ENCODE data around the gene ABCE1.

Gene ABCE1

DNA sequence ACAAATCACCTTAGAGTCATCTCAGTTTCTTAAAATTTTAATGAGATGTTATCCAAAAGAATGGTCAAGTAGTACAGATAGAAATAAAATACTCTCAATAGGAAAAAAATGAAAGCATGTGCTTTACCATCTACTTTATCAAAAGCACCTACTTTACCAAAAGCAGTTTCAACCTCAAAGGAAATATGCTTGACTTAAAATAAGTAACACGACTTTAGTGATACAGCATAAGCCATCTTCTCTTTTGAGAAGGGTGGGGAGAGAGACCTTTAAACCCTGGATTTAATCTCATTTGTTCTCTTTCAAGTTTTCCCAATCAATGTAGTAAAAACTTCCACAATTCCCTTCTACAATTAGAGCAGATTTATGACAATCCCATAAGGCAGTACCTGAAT lies 55.8 kb downstream of the ABCE1 start:
- Histone ChIP-seq H3K9me3 (ENCODE audit: control insufficient read depth in 2 of 2, low read length in 2 of 2) (no peaks in the 10 kb centered on the region), H3K4me1 (ENCODE audit: control insufficient read depth, insufficient read depth, low read length) (no peaks in the 10 kb centered on the region), H3K27me3 (ENCODE audit: control insufficient read depth in 1 of 2, insufficient read depth in 2 of 2, low read length in 2 of 2) (no peaks in the 10 kb centered on the region), H3K27ac (ENCODE audit: low read length) (no peak overlapping the region), H3K4me3 (ENCODE audit: low read length in 2 of 2) (no peak overlapping the region), H3K9ac (ENCODE audit: low read length in 2 of 2) (no peak overlapping the region), H3K36me3 (ENCODE audit: control insufficient read depth in 2 of 2, insufficient read depth in 2 of 2, low read length in 2 of 2) (peaks cover 7 to 27% of the 10 kb centered on the region in 2 donors)

DNA sequence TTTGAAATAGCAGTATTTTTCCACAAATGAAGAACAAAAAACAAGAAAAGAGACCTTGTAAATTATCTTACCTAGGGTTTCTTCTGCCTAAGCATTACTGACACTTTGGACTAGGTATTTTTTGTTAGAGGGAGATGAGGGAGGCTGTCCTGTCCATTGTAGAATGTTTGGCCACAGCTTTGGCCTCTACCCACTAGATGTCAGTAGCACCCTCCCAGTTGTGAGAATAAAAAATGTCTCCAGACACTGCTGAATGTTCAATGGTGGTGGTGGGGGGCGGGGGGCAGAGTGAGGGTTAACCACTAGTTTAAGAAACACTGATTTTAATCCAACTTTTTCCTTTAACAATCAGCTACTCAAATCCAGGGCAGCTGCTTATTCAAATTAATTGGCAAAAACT lies 56.5 kb downstream of the ABCE1 start:
- H3K27ac ChIP-seq (ENCODE audit: low read length) = no peak overlapping the region
- H3K4me1 ChIP-seq (ENCODE audit: control insufficient read depth, insufficient read depth, low read length) = no peaks in the 10 kb centered on the region
- no peak overlapping the region for H3K9ac ChIP-seq (ENCODE audit: low read length in 2 of 2)
- H3K36me3 ChIP-seq (ENCODE audit: control insufficient read depth in 2 of 2, insufficient read depth in 2 of 2, low read length in 2 of 2) = peaks cover under 1 to 20% of the 10 kb centered on the region in 2 donors
- H3K27me3 ChIP-seq (ENCODE audit: control insufficient read depth in 1 of 2, insufficient read depth in 2 of 2, low read length in 2 of 2) = no peaks in the 10 kb centered on the region
- no peaks in the 10 kb centered on the region for H3K9me3 ChIP-seq (ENCODE audit: control insufficient read depth in 2 of 2, low read length in 2 of 2)
- no peak overlapping the region for H3K4me3 ChIP-seq (ENCODE audit: low read length in 2 of 2)

DNA sequence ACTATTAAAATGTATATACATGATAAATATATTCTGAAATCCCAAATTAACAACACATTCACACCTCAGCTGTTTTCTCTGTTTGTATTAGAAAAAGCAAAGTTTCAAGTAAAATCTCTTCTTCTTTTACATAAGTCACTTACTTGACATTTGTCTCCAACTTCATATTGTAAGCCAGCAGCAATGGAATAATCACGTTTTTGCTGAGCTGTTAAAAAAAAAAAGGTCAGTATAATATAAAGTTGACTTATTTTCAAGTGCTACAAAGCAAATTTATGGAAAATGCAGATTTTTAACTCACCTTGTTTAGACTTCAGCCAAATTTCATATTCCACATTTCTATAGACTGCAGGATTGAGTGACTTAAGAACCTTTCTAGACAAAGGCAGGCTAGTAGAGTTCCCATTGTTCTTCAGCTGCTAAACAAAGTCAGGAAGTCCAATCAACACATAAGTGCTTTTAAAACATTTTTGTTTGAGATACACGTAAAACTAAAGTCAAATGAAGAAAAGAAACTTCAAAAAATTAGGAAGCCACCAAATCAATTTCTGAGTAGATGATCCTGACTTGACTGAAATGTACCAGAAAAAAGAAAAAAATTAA lies 57.3 kb downstream of the ABCE1 start:
- Histone ChIP-seq H3K9ac (ENCODE audit: low read length in 2 of 2) (no peak overlapping the region), H3K36me3 (ENCODE audit: control insufficient read depth in 2 of 2, insufficient read depth in 2 of 2, low read length in 2 of 2) (peaks cover 0 to 20% of the 10 kb centered on the region in 2 donors), H3K27me3 (ENCODE audit: control insufficient read depth in 1 of 2, insufficient read depth in 2 of 2, low read length in 2 of 2) (no peaks in the 10 kb centered on the region), H3K4me1 (ENCODE audit: control insufficient read depth, insufficient read depth, low read length) (no peaks in the 10 kb centered on the region), H3K4me3 (ENCODE audit: low read length in 2 of 2) (no peak overlapping the region), H3K9me3 (ENCODE audit: control insufficient read depth in 2 of 2, low read length in 2 of 2) (no peaks in the 10 kb centered on the region), H3K27ac (ENCODE audit: low read length) (no peak overlapping the region)

DNA sequence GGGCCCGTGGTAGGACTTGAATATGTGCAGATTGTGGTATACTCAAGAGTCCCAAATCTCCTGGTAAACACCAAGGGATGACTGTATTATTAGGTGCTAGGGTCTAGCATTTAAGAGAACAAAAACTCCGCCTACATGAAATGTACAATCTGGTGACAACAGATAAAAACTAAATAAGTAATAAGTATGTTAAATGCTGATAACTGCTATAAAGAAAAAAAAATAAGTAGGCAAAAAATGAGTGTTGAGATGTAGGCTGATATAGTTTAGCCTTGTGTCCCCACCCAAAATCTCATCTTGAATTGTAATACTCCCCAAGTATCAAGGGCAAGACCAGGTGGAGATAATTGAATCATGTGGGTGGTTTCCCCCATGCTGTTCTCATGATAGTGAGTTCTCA lies 58.9 kb downstream of the ABCE1 start:
- Histone ChIP-seq H3K9me3 (ENCODE audit: control insufficient read depth in 2 of 2, low read length in 2 of 2) (no peaks in the 10 kb centered on the region), H3K36me3 (ENCODE audit: control insufficient read depth in 2 of 2, insufficient read depth in 2 of 2, low read length in 2 of 2) (peaks cover 9 to 29% of the 10 kb centered on the region in 2 donors), H3K27me3 (ENCODE audit: control insufficient read depth in 1 of 2, insufficient read depth in 2 of 2, low read length in 2 of 2) (no peaks in the 10 kb centered on the region)

DNA sequence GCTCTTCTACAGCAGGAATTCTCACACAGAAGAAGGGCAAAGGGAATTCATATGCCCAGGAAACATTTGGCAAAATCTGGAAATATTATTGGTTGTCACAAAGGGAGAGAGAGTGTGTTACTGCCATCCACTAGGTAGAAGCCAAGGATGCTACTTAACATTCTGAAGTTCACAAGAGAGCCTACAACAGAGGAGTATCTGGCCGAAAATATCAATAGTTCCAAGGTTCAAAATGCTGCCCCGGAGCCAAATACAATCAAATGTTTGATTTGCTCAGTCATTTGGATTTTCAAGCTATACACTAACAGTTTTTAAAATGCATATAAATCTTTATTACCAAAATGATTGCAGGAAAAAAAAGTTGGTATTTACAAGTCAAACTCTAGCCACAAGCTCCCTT lies 63.4 kb downstream of the ABCE1 start:
- no peaks in the 10 kb centered on the region for H3K9me3 ChIP-seq (ENCODE audit: control insufficient read depth in 2 of 2, low read length in 2 of 2)
- no peak overlapping the region for H3K4me3 ChIP-seq (ENCODE audit: low read length in 2 of 2)
- no peak overlapping the region for H3K27ac ChIP-seq (ENCODE audit: low read length)
- H3K9ac ChIP-seq (ENCODE audit: low read length in 2 of 2) = no peak overlapping the region
- H3K4me1 ChIP-seq (ENCODE audit: control insufficient read depth, insufficient read depth, low read length) = no peaks in the 10 kb centered on the region
- peaks cover 9 to 24% of the 10 kb centered on the region in 2 donors for H3K36me3 ChIP-seq (ENCODE audit: control insufficient read depth in 2 of 2, insufficient read depth in 2 of 2, low read length in 2 of 2)
- no peaks in the 10 kb centered on the region for H3K27me3 ChIP-seq (ENCODE audit: control insufficient read depth in 1 of 2, insufficient read depth in 2 of 2, low read length in 2 of 2)

More for the DNA sequence above, 58.9 kb downstream of the ABCE1 start:
- no peaks in the 10 kb centered on the region for H3K4me1 ChIP-seq (ENCODE audit: control insufficient read depth, insufficient read depth, low read length)
- no peak overlapping the region for H3K9ac ChIP-seq (ENCODE audit: low read length in 2 of 2)
- no peak overlapping the region for H3K27ac ChIP-seq (ENCODE audit: low read length)
- H3K4me3 ChIP-seq (ENCODE audit: low read length in 2 of 2) = no peak overlapping the region

DNA sequence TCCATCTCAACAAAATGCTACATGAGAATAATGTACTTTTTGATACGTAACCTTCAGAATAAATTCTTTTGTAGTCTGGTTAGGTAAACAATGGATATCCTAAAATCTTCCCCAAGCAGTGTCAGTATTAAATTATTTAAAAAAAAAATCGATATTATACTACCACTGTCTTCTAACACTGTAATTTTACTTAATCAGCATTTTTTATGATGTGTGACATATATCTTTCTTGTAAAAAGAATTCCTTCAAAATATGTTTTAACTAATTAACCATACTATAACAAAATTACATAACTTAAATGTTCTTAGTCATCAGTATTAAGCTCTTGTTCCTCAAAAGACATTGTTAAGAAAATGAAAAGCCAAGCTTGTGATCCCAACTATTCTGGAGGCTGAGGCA lies 69.8 kb downstream of the ABCE1 start:
- no peaks in the 10 kb centered on the region for H3K9me3 ChIP-seq (ENCODE audit: control insufficient read depth in 2 of 2, low read length in 2 of 2)
- H3K9ac ChIP-seq (ENCODE audit: low read length in 2 of 2) = no peak overlapping the region
- peaks cover 7 to 16% of the 10 kb centered on the region in 2 donors for H3K36me3 ChIP-seq (ENCODE audit: control insufficient read depth in 2 of 2, insufficient read depth in 2 of 2, low read length in 2 of 2)
- no peaks in the 10 kb centered on the region for H3K4me1 ChIP-seq (ENCODE audit: control insufficient read depth, insufficient read depth, low read length)
- H3K27me3 ChIP-seq (ENCODE audit: control insufficient read depth in 1 of 2, insufficient read depth in 2 of 2, low read length in 2 of 2) = no peaks in the 10 kb centered on the region
- no peak overlapping the region for H3K4me3 ChIP-seq (ENCODE audit: low read length in 2 of 2)
- no peak overlapping the region for H3K27ac ChIP-seq (ENCODE audit: low read length)

DNA sequence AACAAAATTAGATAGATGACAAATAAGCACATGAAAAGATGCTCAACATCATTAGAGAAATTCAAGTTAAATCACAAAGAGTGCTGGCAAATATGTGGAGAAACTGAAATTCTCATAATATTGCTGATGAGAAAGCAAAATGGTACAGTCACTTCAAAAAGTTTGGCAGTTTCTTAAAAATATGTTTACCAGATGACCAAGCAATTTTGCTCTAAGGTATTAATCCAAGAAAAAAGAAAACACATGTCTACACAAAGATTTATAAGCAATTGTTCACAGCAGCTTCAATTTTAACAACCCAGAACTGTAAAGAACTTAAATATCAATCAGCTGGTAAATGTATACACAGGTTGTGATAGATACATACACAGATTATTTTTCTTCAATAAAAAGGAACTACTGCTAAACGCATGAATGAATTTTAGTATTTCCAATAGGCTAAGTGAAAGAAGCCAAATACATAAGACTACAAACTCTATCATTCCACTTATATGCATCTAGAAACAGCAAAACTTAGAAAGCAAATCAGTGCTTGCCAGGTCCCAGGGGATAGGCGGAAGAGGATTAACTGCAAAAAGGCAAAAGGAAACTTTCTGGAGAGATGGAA lies 70.6 kb downstream of the ABCE1 start:
- Histone ChIP-seq H3K4me1 (ENCODE audit: control insufficient read depth, insufficient read depth, low read length) (no peaks in the 10 kb centered on the region), H3K9ac (ENCODE audit: low read length in 2 of 2) (no peak overlapping the region), H3K27me3 (ENCODE audit: control insufficient read depth in 1 of 2, insufficient read depth in 2 of 2, low read length in 2 of 2) (no peaks in the 10 kb centered on the region), H3K36me3 (ENCODE audit: control insufficient read depth in 2 of 2, insufficient read depth in 2 of 2, low read length in 2 of 2) (peaks cover 7 to 12% of the 10 kb centered on the region in 2 donors), H3K9me3 (ENCODE audit: control insufficient read depth in 2 of 2, low read length in 2 of 2) (no peaks in the 10 kb centered on the region), H3K27ac (ENCODE audit: low read length) (no peak overlapping the region), H3K4me3 (ENCODE audit: low read length in 2 of 2) (no peak overlapping the region)

DNA sequence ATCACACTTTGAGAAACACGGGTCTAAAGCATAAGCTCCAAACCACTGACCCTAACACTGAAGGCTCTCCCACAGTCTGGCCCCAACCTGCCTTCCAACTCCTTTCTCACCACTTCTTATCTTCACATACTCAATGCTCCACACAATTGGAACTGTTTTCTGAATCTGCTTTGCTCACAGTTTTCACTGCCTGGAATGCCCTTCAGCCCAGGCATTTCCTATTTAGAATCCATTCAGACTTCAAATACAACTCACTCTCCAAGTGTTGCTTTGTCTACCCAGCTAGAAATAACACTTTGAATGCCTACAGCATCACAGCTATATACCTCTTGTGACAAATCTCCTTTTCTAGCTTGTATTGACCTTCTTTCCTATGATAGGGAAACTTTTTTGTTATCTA lies 72.1 kb downstream of the ABCE1 start:
- Histone ChIP-seq H3K9ac (ENCODE audit: low read length in 2 of 2) (no peak overlapping the region), H3K27ac (ENCODE audit: low read length) (no peak overlapping the region), H3K36me3 (ENCODE audit: control insufficient read depth in 2 of 2, insufficient read depth in 2 of 2, low read length in 2 of 2) (peaks cover 7 to 12% of the 10 kb centered on the region in 2 donors), H3K4me1 (ENCODE audit: control insufficient read depth, insufficient read depth, low read length) (no peaks in the 10 kb centered on the region), H3K27me3 (ENCODE audit: control insufficient read depth in 1 of 2, insufficient read depth in 2 of 2, low read length in 2 of 2) (no peaks in the 10 kb centered on the region), H3K9me3 (ENCODE audit: control insufficient read depth in 2 of 2, low read length in 2 of 2) (no peaks in the 10 kb centered on the region), H3K4me3 (ENCODE audit: low read length in 2 of 2) (no peak overlapping the region)

DNA sequence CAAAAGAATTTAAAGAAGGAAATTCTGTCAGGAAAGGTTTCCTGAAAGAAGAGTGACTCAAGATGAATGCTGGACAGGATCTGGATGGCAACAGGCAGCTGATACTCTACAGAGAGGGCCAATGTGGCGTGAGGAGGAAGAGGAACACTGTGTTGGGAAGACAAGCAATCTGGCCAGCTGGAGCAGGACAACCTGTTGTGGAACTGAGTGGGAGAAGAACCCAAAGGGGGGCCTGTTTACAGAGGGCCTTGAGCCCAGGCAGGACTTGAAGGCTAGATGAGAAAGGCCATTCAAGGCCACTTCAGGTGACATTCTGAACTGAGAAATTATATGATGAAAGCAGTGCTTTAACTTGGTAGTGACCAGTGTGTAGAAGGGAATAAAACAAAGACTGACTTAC lies 73.8 kb downstream of the ABCE1 start:
- Histone ChIP-seq H3K4me3 (ENCODE audit: low read length in 2 of 2) (no peak overlapping the region), H3K36me3 (ENCODE audit: control insufficient read depth in 2 of 2, insufficient read depth in 2 of 2, low read length in 2 of 2) (peaks cover 7 to 12% of the 10 kb centered on the region in 2 donors), H3K4me1 (ENCODE audit: control insufficient read depth, insufficient read depth, low read length) (peaks cover 3% of the 10 kb centered on the region), H3K9ac (ENCODE audit: low read length in 2 of 2) (no peak overlapping the region), H3K9me3 (ENCODE audit: control insufficient read depth in 2 of 2, low read length in 2 of 2) (no peaks in the 10 kb centered on the region), H3K27ac (ENCODE audit: low read length) (no peak overlapping the region), H3K27me3 (ENCODE audit: control insufficient read depth in 1 of 2, insufficient read depth in 2 of 2, low read length in 2 of 2) (no peaks in the 10 kb centered on the region)

DNA sequence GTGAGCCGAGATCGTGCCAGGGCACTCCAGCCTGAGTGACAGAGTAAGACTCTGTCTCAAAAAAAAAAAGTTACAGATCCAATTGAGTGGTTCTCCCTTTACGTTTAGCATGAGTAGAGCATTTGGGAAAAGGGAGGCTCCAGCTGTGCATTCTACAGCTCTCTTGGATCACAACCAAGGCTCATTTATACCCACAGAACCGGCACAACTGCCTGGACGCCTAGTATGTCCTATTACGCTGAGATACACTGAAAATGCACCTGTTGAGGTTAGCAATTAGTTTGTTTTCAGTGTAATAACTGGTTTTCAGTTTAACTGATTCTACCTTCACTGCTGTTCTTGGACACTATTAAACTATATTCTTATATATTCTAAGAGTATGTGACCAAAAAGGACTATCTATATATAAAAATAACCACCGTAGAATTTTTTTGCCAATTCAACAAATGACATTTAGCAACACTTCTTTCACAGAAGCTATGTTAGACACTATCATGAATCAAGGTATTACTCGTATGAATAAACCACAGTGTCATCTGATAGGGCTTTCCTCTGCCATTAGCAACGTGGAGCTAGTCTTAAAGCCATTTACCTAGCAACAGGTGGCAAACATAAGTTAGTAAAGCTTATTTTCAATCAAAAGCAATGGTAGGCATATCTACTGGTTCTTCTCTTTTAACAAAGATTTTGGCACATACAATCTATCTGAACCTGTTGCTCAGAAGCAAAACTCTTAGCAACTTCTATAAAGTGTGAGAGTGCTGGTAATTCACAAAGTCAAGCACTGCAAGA lies 78.7 kb downstream of the ABCE1 start:
- Histone ChIP-seq H3K9ac (ENCODE audit: low read length in 2 of 2) (no peak overlapping the region), H3K9me3 (ENCODE audit: control insufficient read depth in 2 of 2, low read length in 2 of 2) (no peaks in the 10 kb centered on the region), H3K27me3 (ENCODE audit: control insufficient read depth in 1 of 2, insufficient read depth in 2 of 2, low read length in 2 of 2) (no peaks in the 10 kb centered on the region), H3K36me3 (ENCODE audit: control insufficient read depth in 2 of 2, insufficient read depth in 2 of 2, low read length in 2 of 2) (peaks cover 0 to 3% of the 10 kb centered on the region in 2 donors), H3K4me1 (ENCODE audit: control insufficient read depth, insufficient read depth, low read length) (peaks cover 6% of the 10 kb centered on the region), H3K4me3 (ENCODE audit: low read length in 2 of 2) (peak overlapping the region; percentile 1 to 97), H3K27ac (ENCODE audit: low read length) (no peak overlapping the region)

DNA sequence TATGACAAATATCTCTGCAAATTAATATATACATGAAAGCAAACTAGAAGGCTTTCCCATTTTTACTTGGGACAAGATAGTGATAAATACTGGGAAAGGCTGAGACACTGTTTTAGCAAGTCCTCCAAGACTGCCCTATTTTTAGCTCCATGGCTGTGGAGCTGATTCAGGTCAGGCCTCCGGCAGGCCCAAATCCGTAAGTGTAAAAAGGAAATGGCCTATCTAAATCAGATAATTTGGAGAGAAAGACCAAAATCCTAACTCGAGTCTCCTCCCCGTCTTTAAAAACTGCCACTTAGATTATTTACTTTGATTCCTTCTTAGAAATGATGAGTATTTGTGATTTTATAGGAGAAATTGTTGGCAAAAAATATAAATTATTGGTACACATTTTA lies 79.4 kb downstream of the ABCE1 start:
- H3K27me3 ChIP-seq (ENCODE audit: control insufficient read depth in 1 of 2, insufficient read depth in 2 of 2, low read length in 2 of 2) = no peaks in the 10 kb centered on the region
- H3K36me3 ChIP-seq (ENCODE audit: control insufficient read depth in 2 of 2, insufficient read depth in 2 of 2, low read length in 2 of 2) = no peaks in the 10 kb centered on the region
- H3K4me3 ChIP-seq (ENCODE audit: low read length in 2 of 2) = peak overlapping the region; percentile 89 to 97
- peaks cover 6% of the 10 kb centered on the region for H3K4me1 ChIP-seq (ENCODE audit: control insufficient read depth, insufficient read depth, low read length)
- peak overlapping the region; percentile 7 to 90 for H3K9ac ChIP-seq (ENCODE audit: low read length in 2 of 2)
- H3K27ac ChIP-seq (ENCODE audit: low read length) = no peak overlapping the region
- no peaks in the 10 kb centered on the region for H3K9me3 ChIP-seq (ENCODE audit: control insufficient read depth in 2 of 2, low read length in 2 of 2)
